ENCODE measurements around the gene FLNB.

GRCh38 chr3:58093574-58094195 lies 85.5 kb downstream of the FLNB start:
- TF ChIP-seq CTCF (conservative IDR thresholded peaks at IDR 0.05 in 1 of 2, IDR thresholded peaks at IDR 0.05 in 1 of 2; ENCODE audit: extremely low read depth in 1 of 2, insufficient read depth in 1 of 2, low read depth in 1 of 2, low read length in 2 of 2): no peak
- no peak for TF ChIP-seq EZH2 (IDR thresholded peaks at IDR 0.05; ENCODE audit: borderline replicate concordance, low read length)

Data from mammary epithelial cell (primary cell).